Fibroblast of skin of abdomen (primary cell): Measurements from ENCODE around the gene CERS6.
"Not testable (repeated sequence)": the region's sequence is repeated elsewhere in the genome, so short reads cannot be mapped to it uniquely, and the experiment has no call there.

Experiments used
- DNase-seq: peaks from one replicate; pipeline ENCODE4 v3.0.0-alpha.2; 2013

CERS6 gene

DNA sequence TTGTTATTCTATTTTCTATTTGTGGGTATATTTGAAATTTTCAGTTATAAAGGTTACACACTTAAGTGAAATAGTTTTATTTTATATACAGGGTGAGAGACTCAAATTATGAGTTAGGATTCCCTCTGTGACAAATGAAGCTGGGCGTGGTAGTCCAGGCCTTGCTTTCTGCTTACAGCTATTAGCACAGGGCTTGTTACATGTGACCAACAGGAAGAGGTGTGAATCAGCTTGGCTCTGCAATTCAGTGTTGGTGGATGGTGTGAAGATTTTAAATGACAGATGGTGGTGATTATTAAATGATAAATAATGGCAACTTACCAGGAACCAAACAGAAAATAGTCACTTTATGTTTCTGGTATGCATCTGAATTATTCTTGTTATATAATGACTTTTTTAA is 282.0 kb downstream of the CERS6 start:
- no peak for DNase-seq

DNA sequence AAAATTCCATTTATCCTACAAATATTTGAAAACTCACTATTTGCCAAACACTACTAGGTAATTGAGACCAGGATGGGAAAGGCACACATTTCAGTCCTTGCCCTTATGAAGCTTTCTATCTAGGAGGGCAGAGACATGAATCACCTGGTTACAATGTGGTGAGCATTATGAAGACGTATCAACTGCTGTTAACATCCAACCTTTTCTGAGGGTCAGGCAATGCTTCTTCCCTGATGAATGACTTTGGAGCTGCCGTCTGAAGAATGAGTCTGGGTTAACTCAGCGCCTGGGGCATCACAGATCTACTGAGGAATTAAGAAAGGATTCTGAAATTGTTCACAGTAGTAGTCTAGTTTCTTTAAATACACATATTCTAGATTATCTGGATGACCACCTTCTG is 284.3 kb downstream of the CERS6 start:
- DNase-seq, result peak; percentile 11

DNA sequence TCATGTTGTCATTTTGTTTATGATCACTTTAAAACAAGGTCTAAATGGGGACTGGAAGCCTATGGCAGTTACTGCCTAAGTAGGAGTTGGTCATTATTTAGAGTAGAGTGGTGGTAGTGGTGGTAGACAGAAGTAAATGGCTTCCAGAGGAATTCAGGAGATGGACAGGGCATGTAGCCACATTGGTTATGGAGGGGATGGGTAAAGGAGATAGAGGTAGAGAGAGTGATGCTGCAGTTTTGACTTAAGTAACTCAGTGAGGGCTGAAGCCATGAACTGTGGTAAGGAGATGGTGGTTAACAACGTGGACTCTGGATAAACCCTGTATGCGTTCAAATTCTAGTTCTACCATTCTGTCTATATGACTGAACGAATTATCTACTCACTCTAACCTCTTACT is 284.7 kb downstream of the CERS6 start:
- DNase-seq, result no peak

DNA sequence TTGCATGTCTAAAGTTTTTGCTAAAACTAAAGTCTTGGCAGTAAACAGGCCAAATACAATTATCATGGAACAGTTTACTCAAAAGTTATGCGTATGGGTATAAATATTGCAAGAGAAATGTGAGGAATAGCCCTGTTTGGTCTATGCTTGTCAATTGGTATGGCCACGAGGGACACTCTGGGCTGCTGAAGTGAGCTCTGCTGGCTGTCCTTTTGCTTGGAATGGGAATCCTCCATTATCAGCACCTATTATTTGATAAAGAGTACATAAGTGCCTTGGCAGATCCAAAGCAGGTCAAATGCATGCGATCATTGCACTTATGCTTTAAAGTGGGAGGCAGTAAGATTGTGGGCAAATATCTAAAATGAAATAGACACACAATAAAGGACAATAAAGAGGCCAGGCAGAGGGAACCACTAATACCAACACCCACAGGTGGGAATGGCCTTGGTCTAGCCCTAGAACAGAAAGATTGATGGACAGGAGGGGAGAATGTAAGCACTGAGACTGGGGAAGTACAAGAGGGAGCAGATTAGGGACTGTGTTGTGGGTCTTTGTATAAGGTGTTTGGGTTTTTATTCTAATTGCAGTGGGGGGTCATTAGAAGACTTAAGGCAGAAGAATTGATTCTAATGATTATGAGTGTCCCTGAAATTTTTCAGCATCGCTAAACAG is 286.3 kb downstream of the CERS6 start:
- no peak for DNase-seq

- no peak for DNase-seq
These were observed 288.8 kb downstream of the CERS6 start for GRCh38 chr2:168744844-168745243.

DNA sequence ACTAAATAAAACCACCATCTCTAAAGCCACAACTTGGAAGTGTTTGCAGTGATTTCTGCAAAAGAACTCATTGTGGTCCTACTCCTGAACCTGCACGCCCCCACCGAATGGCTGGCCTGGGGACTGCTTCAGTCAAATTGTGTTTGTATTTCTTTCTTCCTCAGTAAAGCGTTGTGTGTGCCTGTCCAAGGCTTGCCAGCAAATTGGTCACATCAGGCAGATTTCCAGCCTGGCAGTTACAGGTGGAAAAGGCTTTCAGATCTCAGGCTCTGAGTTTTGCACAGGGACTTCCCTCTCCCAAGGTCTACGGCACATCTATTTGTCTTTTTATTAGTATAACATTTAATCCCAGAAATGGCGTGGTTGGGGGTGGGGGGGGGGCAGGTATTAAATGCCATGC is 292.4 kb downstream of the CERS6 start:
- DNase-seq, result no peak

GRCh38 chr2:168749297-168749696 is 293.2 kb downstream of the CERS6 start:
- DNase-seq, result no peak

- no peak for DNase-seq
These were observed 295.1 kb downstream of the CERS6 start for GRCh38 chr2:168751104-168751740.

GRCh38 chr2:168752361-168752760 is 296.3 kb downstream of the CERS6 start:
- no peak for DNase-seq

DNA sequence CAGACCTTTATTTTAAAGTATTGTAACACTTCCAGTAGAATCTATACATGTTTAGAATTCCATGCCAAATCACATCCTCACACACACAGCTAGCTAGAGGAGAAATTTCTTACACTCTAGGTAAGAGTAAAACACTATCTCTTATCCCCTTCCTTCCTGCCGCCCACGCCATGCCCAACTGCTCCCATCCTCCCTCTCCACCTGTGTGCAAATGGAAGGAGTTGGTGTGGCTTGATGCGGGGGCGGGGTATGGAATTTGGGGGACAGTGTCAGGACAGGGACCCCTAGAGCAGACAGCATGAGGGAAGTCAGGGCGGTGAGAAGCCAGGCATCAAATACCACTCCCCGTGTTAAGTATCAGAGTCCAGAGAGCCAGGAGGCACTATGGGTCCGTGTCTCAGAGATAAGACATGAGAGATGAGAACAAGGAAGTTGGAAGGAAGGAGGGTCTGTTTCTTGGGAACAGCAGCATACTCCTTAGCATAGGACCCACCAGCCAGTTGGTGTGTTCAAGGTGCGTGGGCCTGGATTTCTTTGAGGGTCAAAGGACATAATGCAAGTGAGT is 297.8 kb downstream of the CERS6 start:
- DNase-seq, result no peak

- no peak for DNase-seq
These were observed 301.2 kb downstream of the CERS6 start for GRCh38 chr2:168757223-168757622.

DNA sequence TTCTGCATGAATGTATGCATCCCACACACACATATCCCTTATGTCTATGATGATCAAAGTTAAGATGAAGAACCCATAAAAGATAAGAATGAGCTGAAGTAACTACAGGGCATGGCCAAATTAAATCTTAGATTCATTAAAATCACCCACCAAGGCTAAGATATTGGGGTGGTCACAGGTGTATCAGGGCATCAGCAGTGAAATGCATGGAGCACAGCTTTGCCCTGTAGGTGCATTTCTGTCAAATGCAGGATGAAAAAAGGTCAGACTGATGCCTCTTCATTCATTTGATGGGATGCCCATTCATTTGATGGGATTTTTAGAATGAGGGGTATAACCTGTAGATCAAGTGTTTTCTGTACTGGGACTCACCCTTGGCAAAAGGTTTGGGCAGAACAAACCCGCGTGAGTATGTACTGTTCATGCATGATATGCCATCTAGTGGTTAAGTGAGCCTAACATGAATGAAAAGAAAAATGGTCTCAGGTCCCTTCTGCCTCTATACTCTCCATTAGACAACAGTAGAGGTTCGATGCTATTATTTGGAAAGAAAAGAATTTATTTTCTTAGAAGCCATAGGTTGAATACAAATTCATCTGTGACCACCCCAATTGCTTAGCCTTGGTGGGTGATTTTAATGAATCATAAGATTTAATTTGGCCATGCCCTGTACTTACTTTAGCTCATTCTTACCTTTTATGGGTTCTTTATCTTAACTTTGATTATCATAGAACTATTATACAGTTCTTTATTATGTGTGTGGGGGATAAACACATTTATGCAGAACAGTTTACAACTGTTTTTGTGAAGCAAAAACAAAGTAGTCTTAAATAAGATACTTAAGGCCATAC is 303.1 kb downstream of the CERS6 start:
- peak; percentile 36 for DNase-seq

GRCh38 chr2:168765401-168765800 is 309.3 kb downstream of the CERS6 start:
- DNase-seq, result no peak

DNA sequence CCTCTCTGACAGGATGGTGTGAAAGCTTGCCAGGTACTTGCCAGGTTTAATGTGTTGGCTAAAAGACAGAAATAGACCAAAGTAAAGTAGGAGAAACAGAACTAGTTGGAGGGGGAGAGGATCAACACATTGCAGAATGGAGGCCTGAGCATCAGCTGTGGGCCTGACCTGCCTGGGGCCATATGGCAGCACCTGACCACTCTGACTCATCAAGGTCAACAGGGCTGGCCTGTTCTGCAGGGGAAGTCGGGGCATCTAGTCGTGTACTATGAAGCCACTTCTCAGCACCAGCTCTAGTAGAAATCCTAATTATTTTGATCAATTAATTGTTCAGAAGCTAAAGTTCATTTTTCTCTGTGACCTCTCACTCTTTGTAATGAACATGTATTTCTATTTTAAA is 310.5 kb downstream of the CERS6 start:
- DNase-seq, result no peak

- DNase-seq, result no peak
These were observed 311.2 kb downstream of the CERS6 start for GRCh38 chr2:168767258-168767657.

DNA sequence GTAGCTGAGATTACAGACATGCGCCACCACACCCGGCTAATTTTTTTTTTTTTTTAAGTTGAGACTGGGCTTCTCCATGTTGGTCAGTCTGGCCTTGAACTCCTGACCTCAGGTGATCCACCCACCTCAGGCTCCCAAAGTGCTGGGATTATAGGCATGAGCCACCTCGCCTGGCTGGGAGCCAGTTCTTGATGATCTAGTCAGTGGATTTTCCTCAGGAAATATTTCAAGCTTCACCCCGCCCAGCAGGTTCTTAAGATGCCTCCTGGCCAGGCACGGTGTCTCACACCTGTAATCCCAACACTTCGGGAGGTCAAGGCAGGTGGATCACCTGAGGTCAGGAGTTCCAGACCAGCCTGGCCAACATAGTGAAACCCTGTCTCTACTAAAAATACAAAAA is 312.3 kb downstream of the CERS6 start:
- DNase-seq, result not testable (repeated sequence)

DNA sequence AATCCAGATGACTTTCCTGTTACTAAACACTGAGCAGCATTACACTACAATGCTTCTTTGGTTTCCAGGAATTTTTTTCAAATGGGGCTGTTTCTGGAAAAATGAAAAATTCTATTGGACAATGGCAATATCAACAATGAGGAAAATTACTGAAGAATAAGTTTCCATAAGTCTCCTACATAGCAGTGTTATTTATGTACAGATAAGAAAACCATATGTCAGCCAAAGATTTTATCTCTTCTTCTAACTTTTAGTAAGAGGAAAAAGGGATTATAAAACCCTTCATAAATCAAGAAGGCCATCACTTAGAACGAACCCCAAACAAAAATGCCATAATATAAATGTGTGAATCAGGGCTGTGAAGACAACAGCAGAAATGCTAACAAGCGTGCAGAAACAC is 314.7 kb downstream of the CERS6 start:
- no peak for DNase-seq

GRCh38 chr2:168772704-168773103 is 316.6 kb downstream of the CERS6 start:
- no peak for DNase-seq

DNA sequence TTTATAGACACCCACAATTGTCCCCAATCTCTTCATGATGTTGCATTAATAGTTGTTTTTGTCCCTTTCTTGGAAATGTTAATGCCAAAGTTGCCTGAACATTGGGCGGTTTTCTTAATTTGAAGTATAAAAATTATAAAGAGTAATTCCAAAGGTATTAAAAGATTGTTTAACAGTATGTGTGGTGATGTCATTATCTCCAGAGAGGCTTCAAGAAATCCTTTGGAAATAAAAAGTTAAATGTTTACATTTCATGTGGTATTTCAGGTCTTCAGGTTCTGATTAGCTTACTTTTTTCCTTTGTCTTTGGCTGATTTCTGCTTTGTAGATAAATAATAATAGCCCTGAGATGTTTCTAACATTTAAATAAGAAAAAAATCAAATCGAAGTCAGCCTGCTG is 317.1 kb downstream of the CERS6 start:
- no peak for DNase-seq

- DNase-seq, result peak; percentile 58
These were observed 317.8 kb downstream of the CERS6 start for GRCh38 chr2:168773719-168774521.

DNA sequence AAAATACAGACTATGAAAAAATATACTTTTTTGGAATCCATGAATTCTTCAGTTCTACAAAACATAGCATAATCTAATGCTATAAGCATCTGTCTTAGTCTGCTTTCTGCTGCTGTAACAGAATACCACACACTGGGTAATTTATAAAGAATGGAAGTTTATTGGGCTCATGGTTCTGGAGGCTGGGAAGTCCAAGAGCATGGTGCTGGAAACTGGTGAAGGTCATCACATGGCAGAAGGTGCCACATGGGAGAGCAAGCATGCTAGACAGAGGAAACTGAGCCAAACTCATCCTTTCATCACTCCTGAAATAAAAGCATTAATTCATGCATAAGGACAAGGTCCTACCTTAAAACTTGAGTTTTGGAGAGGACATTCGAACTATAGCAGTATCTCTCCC is 319.8 kb downstream of the CERS6 start:
- DNase-seq, result no peak

GRCh38 chr2:168780669-168781071 is 324.6 kb downstream of the CERS6 start:
- DNase-seq, result no peak
